SH-SY5Y (cell line): ENCODE measurements around the gene GPRIN2.

ENCODE experiments used
- GATA2 ChIP-seq: IDR thresholded peaks from 2 replicates; pipeline ENCODE4 v1.6.1; 2011; ENCODE audit warnings: mild to moderate bottlenecking, low read depth, low read length
- GATA3 ChIP-seq: IDR thresholded peaks from 2 replicates; pipeline ENCODE4 v1.6.1; 2011; ENCODE audit warnings: low read depth, mild to moderate bottlenecking, low read length, moderate library complexity

Gene GPRIN2

GRCh38 chr10:46552526-46553237 is 3.8 kb downstream of the GPRIN2 start:
- TF ChIP-seq GATA2, result no peak
- no peak for TF ChIP-seq GATA3

- TF ChIP-seq GATA2 (no peak), GATA3 (no peak)
Measured at GRCh38 chr10:46551701-46552525, 4.5 kb downstream of the GPRIN2 start.

DNA sequence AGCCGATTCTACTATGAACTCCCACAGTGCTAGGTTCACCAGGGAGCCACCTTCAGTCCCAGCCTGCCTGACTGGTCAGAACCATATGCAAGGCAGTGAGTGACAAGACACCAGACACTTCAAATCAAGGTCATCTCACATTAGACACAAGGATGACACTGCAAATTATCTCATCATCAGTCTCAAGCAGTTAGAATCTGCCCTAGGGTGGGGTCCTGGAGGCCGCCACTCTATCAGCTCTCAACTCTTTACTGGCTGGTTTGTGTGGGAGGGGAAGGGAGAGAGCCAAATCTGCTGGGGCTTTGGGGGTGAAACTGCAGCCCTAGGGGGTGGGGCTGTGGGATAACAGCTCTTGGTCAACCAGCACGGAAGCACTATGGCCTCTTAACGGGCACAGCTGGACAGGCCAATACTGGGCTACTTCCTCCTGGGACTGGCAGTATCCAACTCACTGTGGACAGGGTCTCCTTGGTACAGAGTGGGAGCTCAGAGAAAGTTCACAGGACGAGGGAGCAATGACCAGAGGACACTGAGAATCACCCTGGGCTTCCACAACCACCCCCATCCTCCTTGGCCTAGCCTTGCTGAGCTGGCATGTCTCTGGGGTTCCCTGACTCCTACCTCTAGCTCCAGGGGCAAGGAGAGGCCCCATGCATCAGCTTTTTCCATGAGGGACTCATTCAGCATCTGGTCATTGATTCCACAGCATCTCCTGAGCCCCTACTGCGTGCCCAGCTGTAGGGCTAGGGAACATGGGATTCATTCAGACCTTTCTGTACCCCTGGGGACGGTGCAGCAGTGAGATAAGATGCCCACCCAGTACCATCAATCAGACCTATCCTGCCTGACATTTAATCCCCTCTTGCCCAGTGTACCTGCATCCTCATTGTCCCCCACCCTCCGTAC is 5.4 kb downstream of the GPRIN2 start:
- TF ChIP-seq GATA3 (no peak), GATA2 (no peak)

GRCh38 chr10:46550076-46550790 is 6.2 kb downstream of the GPRIN2 start:
- TF ChIP-seq GATA3, result no peak
- no peak for TF ChIP-seq GATA2

- TF ChIP-seq GATA2 (no peak), GATA3 (no peak)
Measured at GRCh38 chr10:46549171-46550075, 7.0 kb downstream of the GPRIN2 start.

DNA sequence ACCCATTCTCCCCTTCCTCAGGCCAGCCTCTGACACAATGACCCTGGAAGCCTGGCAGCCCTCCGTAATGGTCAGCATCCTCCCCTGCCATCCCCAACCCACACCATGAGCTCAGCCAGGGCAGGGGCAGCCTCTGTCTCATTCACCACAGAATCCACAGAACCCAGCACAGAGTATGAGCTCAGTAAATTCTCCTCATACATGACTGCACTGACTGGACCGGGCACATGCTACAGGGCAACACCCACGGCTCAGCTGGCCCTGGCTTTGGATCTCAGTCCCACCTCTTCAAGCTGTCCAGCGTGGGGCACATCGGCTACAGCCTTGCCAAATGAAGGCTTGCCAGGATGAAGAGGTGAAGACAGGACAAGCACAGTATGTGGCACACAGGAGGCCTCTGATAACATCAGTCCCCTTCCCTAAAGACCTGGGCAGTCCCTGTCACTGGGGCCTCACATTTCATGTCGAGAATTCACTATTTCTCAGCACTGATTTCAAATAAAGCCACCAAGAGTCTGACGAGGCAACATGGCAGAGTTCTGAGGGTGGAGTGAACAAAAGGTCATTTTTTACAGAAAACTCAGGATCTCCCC is 7.9 kb downstream of the GPRIN2 start:
- TF ChIP-seq GATA2, result no peak
- TF ChIP-seq GATA3, result no peak

DNA sequence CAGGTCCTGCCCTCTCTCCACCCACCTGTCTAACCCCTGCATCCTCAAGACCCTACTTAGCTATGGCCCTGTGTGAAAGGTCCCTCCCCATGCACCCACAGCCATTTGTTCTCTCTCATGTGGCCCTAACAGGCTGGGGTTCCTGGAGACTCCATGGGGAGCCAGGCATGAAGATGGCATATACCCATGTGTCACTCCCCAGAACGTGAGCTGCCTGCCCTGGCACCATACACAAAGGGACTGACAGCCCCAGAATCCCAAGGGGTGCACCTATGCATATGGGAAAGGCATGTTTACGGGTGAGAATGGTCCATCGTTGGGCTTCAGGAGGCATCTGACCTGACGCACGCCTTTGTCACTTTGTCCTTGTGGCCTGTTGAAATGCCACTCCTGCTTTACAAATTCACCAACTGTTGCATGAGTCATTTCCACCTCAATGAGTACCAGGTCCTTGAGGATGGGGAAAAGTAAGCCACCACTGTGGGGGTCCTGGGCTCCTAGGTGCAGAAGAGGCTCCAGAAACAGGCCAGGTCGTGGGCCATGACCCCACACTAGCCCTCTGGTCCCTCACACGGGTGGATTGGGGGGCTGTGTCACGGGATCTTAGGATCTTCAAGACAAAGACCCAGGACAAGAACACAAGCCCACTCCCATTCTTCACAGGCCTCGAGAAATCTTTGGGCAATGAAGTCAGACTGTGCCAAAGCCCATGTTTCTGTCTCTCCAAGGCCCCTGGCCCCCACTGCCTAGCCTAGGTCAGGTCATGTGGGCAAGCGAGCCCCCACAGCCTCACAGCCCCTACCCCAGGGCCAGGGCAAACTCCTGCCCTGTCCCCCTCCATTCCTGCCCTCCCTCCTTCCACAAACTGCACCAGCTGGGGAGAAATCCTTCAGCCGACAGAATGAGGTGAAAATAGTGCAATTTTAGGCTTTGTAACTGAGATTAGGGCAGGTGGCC is 8.6 kb downstream of the GPRIN2 start:
- TF ChIP-seq GATA3 (no peak), GATA2 (no peak)

DNA sequence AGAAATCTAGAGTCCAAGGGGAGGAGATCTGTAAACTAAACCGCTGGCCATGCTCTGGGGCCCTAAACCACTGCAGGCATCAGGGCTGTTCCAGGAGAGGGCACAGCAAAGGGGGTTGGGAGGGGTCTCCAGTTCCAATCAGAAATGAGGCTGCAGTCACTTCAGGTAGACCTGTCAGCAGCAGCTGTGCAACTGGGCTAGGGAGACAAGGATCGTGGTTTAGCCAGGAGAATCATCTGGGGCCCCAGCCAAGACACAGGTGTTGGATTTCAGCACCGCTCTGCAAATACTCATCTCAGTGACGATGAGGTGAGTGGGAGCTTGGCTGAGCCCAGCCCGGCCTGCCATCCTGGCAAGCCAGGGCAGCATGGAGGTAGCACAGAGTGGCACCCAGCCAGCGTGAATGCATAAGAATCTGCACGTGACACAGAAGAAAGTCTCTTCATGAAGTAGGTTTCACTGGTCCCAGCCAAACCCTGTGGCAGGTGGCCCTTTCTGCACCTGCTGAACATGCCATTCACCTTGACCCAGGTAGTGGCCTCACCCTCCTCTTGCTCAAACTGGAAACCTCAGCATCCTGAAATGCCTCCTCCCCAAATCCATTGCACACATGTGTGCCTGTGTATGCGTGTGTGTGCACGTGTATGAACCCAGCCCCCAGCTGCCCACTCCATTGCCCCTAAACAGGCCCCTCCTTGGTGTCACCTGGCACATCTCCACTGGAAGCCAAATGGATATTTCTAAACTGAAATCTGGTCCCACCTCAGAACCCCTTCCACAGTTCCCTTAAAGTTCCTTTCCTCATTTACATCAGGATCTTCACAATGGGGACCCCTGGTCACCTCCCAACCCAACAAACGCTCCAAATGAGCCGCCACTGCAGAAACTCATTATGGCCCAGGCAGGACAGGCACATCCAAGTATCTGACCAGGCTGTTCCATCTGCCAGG is 9.6 kb downstream of the GPRIN2 start:
- TF ChIP-seq GATA2 (no peak), GATA3 (no peak)

DNA sequence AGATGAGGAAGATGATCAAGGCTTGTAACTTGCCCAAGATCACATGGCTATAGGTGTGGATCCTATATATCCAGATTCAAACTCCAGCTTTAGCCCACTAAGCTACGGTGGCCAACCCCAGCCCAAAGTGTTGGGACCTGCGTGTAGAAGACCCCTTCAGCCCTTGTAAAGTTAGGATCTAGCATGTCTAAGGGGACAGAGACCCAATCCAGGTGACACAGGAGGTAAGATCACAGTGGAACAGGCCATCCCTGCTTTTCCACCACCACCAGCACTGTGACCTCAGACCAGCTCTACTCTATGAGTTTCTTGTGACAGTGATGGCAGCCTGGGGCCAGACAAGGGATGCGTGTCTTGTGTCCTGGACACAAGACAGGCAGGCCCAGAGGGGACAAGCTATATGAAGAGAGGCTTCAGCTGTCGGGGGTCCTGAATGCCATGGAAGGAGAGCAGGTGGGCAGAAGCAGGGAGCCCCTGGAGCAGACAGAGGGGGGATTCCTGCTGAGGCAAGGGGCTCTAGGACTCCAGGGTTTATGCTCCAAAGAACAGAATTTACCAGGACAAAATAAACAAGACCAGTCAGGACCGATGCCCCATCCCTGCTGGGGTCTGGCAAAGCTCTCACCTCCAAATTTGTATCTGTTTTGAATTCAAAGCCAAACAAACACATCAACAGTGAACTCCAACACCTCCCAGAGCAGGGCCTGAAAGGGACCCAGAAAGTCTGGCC is 10.4 kb downstream of the GPRIN2 start:
- TF ChIP-seq GATA2 (no peak), GATA3 (no peak)
